ENCODE results near the gene AKAP8L. TPM values are rescaled to one million over a fixed set of nuclear protein-coding genes. Genes with fewer than 3 reads are reported as not detected.
A peak's percentile ranks its signal among the peaks of the same experiment; 100 is the strongest.

Gene AKAP8L
- total and polyA plus RNA-seq, 11 donors: 43.3 to 72.2 (median 60.1) TPM

DNA sequence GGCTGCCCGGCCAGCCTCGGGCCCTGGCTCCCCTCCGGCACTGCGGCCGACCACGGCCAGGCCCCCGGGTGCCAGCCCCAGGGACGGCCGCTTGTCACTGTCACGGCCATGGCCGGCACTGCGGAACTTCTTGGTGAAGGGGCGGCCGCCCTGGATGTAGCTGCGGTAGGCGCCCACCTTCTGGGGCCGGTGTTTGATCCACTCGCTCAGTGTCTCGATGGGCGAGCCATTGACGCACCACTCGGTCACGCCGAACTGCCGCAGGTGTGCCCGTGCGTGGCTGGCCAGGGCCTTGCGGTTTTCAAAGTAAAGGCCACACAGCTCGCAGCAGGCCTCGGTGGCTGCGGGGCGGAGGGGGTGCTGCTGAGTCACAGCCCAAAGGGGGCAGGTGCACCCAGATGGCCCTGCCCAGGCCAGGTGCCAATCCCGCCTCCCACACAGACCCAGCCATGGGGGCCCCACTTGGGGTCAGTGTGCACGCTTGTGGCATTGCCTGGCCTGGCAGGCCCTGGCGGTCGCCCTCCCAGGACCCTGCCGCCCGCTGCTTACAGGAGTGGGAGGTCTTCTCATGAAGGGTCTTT is 6.0 kb upstream of the AKAP8L start:
- peaks cover 3 to 35% (median 15%) of the 10 kb centered on the region in 12 donors for H3K4me1 ChIP-seq
- DNase-seq (peak in 3 of 5 donors; percentile 25 to 55 (median 29)), ATAC-seq (no peak)
- H3K4me3 ChIP-seq: no peak overlapping the region
- H3K27ac ChIP-seq: no peak overlapping the region
- no peaks in the 10 kb centered on the region for H3K9me3 ChIP-seq
- intact Hi-C loops (cut with DNase I): loop anchor here in 2 of 10 donors (10.0 kb wide), 1 partner anchor 130 kb away; no protein-coding TSS in a partner anchor
- no peaks in the 10 kb centered on the region for H3K27me3 ChIP-seq
- H3K36me3 ChIP-seq: peaks cover 0 to 75% (median 56%) of the 10 kb centered on the region in 9 donors
- WGBS, 4 donors: 95 to 98% (median 97%) methylated on average over 8 to 38 of the region's 38 CpGs
- TF ChIP-seq, protein P1, sequence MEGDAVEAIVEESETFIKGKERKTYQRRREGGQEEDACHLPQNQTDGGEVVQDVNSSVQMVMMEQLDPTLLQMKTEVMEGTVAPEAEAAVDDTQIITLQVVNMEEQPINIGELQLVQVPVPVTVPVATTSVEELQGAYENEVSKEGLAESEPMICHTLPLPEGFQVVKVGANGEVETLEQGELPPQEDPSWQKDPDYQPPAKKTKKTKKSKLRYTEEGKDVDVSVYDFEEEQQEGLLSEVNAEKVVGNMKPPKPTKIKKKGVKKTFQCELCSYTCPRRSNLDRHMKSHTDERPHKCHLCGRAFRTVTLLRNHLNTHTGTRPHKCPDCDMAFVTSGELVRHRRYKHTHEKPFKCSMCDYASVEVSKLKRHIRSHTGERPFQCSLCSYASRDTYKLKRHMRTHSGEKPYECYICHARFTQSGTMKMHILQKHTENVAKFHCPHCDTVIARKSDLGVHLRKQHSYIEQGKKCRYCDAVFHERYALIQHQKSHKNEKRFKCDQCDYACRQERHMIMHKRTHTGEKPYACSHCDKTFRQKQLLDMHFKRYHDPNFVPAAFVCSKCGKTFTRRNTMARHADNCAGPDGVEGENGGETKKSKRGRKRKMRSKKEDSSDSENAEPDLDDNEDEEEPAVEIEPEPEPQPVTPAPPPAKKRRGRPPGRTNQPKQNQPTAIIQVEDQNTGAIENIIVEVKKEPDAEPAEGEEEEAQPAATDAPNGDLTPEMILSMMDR (IDR thresholded peaks at IDR 0.05): no peak
- no peak for TF ChIP-seq POLR2A (IDR thresholded peaks at IDR 0.05)

DNA sequence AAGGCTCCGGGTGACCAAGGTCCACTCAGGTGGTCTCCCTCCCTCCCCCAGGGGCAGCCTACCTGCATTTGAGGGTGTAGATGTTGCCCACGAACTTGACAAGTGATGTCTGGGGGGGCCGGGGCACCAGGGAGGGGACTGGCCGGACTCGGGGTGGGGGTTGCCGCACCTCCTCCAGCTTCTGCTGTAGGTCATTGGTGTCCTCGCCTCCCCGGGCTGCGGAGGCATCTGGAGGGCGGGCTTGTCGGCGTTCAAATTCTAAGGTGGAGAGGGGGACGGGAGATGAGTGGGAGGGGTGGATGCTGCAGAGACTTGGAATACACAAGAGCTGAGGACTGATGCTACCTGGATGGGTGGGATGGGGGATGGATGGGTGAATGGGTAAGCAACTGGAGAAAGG is 5.3 kb upstream of the AKAP8L start:
- no peak for TF ChIP-seq POLR2A (IDR thresholded peaks at IDR 0.05)
- TF ChIP-seq, protein P1 (IDR thresholded peaks at IDR 0.05): no peak
- H3K4me1 ChIP-seq: peaks cover 3 to 34% (median 15%) of the 10 kb centered on the region in 12 donors
- H3K27ac ChIP-seq: no peak overlapping the region
- ATAC-seq (no peak), DNase-seq (peak in 2 of 5 donors; percentile 10 to 25)
- WGBS, 4 donors: 90 to 98% (median 97%) methylated on average over 12 to 13 of the region's 13 CpGs
- no peak overlapping the region for H3K4me3 ChIP-seq
- intact Hi-C loops (cut with DNase I): loop anchor here in 2 of 10 donors (10.0 kb wide), 1 partner anchor 131 kb away; no protein-coding TSS in a partner anchor
- peaks cover 0 to 68% (median 56%) of the 10 kb centered on the region in 9 donors for H3K36me3 ChIP-seq
- H3K27me3 ChIP-seq: no peaks in the 10 kb centered on the region
- H3K9me3 ChIP-seq: no peaks in the 10 kb centered on the region

DNA sequence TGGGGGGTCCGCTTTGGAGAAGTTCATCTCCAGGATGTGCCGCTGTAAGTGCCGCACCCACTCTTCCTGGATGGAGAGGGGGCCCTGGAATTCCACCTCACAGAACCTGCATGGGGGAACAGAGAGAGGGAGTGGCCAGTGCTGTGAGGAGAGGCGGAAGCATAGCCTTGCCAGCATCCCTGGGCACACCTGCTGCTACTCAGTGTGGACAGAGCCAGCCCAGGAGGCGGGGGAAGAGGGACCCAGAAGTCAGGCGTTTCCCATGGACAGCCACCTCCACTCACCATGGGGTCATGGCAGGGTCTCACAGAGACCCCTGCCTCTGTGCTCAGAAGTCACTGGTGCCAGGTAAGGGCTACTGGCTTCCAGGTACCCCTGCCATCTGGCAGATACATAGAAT is 4.3 kb upstream of the AKAP8L start:
- TF ChIP-seq, protein P1 (IDR thresholded peaks at IDR 0.05): no peak
- WGBS, 4 donors: 97 to 100% (median 99%) methylated on average over 6 of the region's 6 CpGs
- H3K27ac ChIP-seq: no peak overlapping the region
- H3K36me3 ChIP-seq: peaks cover 0 to 60% (median 56%) of the 10 kb centered on the region in 9 donors
- H3K9me3 ChIP-seq: no peaks in the 10 kb centered on the region
- peaks cover 0 to 26% (median 12%) of the 10 kb centered on the region in 12 donors for H3K4me1 ChIP-seq
- peak in 2 of 5 donors; percentile 23 to 24 for DNase-seq
- H3K4me3 ChIP-seq: no peak overlapping the region
- no peak for ATAC-seq
- intact Hi-C loops (cut with DNase I): loop anchor here in 2 of 10 donors (10.0 kb wide), 1 partner anchor 132 kb away; no protein-coding TSS in a partner anchor
- no peaks in the 10 kb centered on the region for H3K27me3 ChIP-seq

DNA sequence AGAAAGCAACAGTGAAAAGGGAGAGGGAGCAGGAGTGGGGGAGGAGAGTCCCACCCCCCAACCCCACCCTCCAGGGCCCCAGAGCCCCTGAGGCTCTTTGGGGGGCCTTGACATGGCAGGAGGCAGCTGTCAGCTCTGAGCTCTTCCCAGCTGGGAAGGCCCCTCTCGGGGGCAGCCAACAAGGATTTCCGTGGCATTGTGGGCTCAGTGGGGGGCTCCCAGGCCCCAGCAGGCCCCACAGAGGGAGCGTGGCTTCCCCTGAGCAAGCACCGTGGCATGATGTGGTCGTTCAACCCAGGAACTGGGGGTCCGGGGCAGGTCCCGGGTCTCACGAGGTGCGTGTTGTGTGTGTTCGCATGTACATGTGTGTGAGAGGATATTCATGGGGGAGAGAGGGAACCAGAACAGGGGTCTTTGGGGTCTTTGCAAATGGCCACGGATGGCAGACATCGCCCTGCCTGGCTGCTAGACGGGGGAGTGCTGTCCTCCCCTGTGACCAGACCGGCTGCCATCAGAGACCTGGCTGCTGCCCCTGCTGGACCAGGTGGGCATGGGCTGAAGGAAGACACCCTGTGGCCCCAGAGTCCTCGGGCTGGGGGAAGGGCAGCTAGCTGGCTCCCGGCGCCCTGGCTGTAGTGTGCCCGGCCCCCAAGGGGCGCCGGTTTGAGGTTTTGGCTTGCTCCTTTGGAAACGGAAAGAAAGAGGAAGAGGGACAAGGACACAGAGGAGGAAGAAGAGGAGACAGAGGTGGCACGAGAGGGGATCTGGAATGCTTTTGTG is 3.7 kb upstream of the AKAP8L start:
- no peaks in the 10 kb centered on the region for H3K9me3 ChIP-seq
- 86 to 93% (median 88%) methylated on average over 15 to 22 of the region's 22 CpGs for WGBS, 4 donors
- H3K27me3 ChIP-seq: no peaks in the 10 kb centered on the region
- DNase-seq (peak in 3 of 5 donors; percentile 16 to 60 (median 20)), ATAC-seq (no peak)
- peaks cover 0 to 53% (median 50%) of the 10 kb centered on the region in 9 donors for H3K36me3 ChIP-seq
- H3K4me1 ChIP-seq: peaks cover 0 to 33% (median 17%) of the 10 kb centered on the region in 12 donors
- no peak for TF ChIP-seq POLR2A (IDR thresholded peaks at IDR 0.05)
- TF ChIP-seq, protein P1 (IDR thresholded peaks at IDR 0.05): no peak
- H3K27ac ChIP-seq: peak overlapping the region in 8 of 12 donors; percentile 20 to 64 (median 52)
- intact Hi-C loops (cut with DNase I): loop anchor here in 2 of 10 donors (10.0 kb wide), 1 partner anchor 132 kb away; no protein-coding TSS in a partner anchor
- no peak overlapping the region for H3K4me3 ChIP-seq

Measured in heart left ventricle (tissue), 16 donors.